ENCODE data around the gene PTPRG.

PTPRG gene

DNA sequence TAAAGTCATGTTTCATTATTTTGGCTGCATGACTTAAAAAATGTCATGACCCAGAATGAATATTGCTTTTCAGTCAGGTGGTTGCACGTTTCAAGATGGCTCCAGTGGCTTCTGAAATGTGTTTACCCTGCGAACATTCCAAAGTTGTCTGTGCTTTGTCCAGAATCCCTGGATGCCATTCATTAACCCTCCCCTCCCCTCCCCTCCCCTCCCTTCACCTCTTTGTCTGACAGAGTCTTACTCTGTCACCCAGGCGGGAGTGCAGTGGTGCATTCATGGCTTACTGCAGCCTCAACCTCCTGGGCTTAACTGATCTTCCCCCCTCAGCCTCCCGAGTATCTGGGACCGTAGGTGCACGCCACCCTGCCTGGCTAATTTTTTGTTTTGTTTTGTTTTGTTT lies 308.0 kb downstream of the PTPRG start:
- WGBS (ENCODE audit: extremely low coverage, insufficient coverage, insufficient read length) = no CpG with 5 or more reads among the region's 6 CpGs
- Histone ChIP-seq H3K27ac (ENCODE audit: low read depth, low read length) (no peak overlapping the region), H3K18ac (ENCODE audit: low read length) (no peak overlapping the region)

GRCh38 chr3:61871644-61872043 lies 310.3 kb downstream of the PTPRG start:
- H4K8ac ChIP-seq (ENCODE audit: low read depth, low read length) = no peak overlapping the region
- H2AK5ac ChIP-seq (ENCODE audit: low read length) = no peak overlapping the region
- H3K4ac ChIP-seq (ENCODE audit: low read depth, low read length) = no peak overlapping the region
- H2BK120ac ChIP-seq (ENCODE audit: insufficient read depth, low read length, poor library complexity) = no peak overlapping the region
- no peak for DNase-seq
- H3K27me3 ChIP-seq (ENCODE audit: insufficient read depth, low read length) = no peaks in the 10 kb centered on the region
- H3K14ac ChIP-seq (ENCODE audit: low read length) = no peak overlapping the region
- H3K18ac ChIP-seq (ENCODE audit: low read length) = no peak overlapping the region
- H3K23ac ChIP-seq (ENCODE audit: low read length) = no peak overlapping the region
- H3K9me3 ChIP-seq (ENCODE audit: insufficient read depth, low read depth, low read length) = no peaks in the 10 kb centered on the region
- H2AFZ ChIP-seq (ENCODE audit: insufficient read depth, low read length, poor library complexity) = no peak overlapping the region
- H4K12ac ChIP-seq (ENCODE audit: low read depth, low read length) = no peak overlapping the region
- no peak overlapping the region for H3K4me3 ChIP-seq (ENCODE audit: low read depth, low read length)
- H3K36me3 ChIP-seq (ENCODE audit: control insufficient read depth in 1 of 2, insufficient read depth in 2 of 2, low read length in 2 of 2) = no peaks in the 10 kb centered on the region
- no peak overlapping the region for H3K27ac ChIP-seq (ENCODE audit: low read depth, low read length)
- H3K79me2 ChIP-seq (ENCODE audit: control insufficient read depth, insufficient read depth, low read length, poor library complexity) = no peaks in the 10 kb centered on the region
- no peak overlapping the region for H3K4me2 ChIP-seq (ENCODE audit: low read length)
- no peak overlapping the region for H2BK5ac ChIP-seq (ENCODE audit: low read depth, low read length, poor library complexity)
- H2BK12ac ChIP-seq (ENCODE audit: low read length) = peak overlapping the region; percentile 9
- peaks cover 6% of the 10 kb centered on the region for H3K79me1 ChIP-seq (ENCODE audit: low read length)
- peaks cover 0 to 16% of the 10 kb centered on the region in 2 experiments for H3K4me1 ChIP-seq (ENCODE audit: control insufficient read depth in 1 of 2, insufficient read depth in 2 of 2, low read length in 2 of 2)
- H4K91ac ChIP-seq (ENCODE audit: low read depth, low read length) = no peak overlapping the region
- WGBS (ENCODE audit: extremely low coverage, insufficient coverage, insufficient read length) = no CpG with 5 or more reads among the region's 2 CpGs
- H3K9ac ChIP-seq (ENCODE audit: low read length) = no peak overlapping the region

More for the DNA sequence above, 308.0 kb downstream of the PTPRG start:
- Histone ChIP-seq H3K27me3 (ENCODE audit: insufficient read depth, low read length) (no peaks in the 10 kb centered on the region), H4K91ac (ENCODE audit: low read depth, low read length) (peak overlapping the region; percentile 72), H3K23ac (ENCODE audit: low read length) (no peak overlapping the region), H3K4me1 (ENCODE audit: control insufficient read depth in 1 of 2, insufficient read depth in 2 of 2, low read length in 2 of 2) (peaks cover 2 to 17% of the 10 kb centered on the region in 2 experiments), H2BK120ac (ENCODE audit: insufficient read depth, low read length, poor library complexity) (no peak overlapping the region), H3K14ac (ENCODE audit: low read length) (no peak overlapping the region), H3K4ac (ENCODE audit: low read depth, low read length) (no peak overlapping the region), H2AFZ (ENCODE audit: insufficient read depth, low read length, poor library complexity) (no peak overlapping the region), H2AK5ac (ENCODE audit: low read length) (no peak overlapping the region), H4K8ac (ENCODE audit: low read depth, low read length) (no peak overlapping the region), H3K4me2 (ENCODE audit: low read length) (no peak overlapping the region), H3K79me1 (ENCODE audit: low read length) (no peaks in the 10 kb centered on the region), H2BK5ac (ENCODE audit: low read depth, low read length, poor library complexity) (peak overlapping the region; percentile 9), H3K4me3 (ENCODE audit: low read depth, low read length) (no peak overlapping the region), H4K12ac (ENCODE audit: low read depth, low read length) (no peak overlapping the region), H3K36me3 (ENCODE audit: control insufficient read depth in 1 of 2, insufficient read depth in 2 of 2, low read length in 2 of 2) (no peaks in the 10 kb centered on the region), H3K9me3 (ENCODE audit: insufficient read depth, low read depth, low read length) (no peaks in the 10 kb centered on the region), H2BK12ac (ENCODE audit: low read length) (no peak overlapping the region), H3K79me2 (ENCODE audit: control insufficient read depth, insufficient read depth, low read length, poor library complexity) (no peaks in the 10 kb centered on the region), H3K9ac (ENCODE audit: low read length) (no peak overlapping the region)
- DNase-seq = no peak

- Histone ChIP-seq H2BK120ac (ENCODE audit: insufficient read depth, low read length, poor library complexity) (no peak overlapping the region), H3K4me1 (ENCODE audit: control insufficient read depth in 1 of 2, insufficient read depth in 2 of 2, low read length in 2 of 2) (peaks cover 0 to 16% of the 10 kb centered on the region in 2 experiments), H2BK12ac (ENCODE audit: low read length) (no peak overlapping the region), H3K36me3 (ENCODE audit: control insufficient read depth in 1 of 2, insufficient read depth in 2 of 2, low read length in 2 of 2) (no peaks in the 10 kb centered on the region), H3K79me1 (ENCODE audit: low read length) (peaks cover 6% of the 10 kb centered on the region), H3K4me2 (ENCODE audit: low read length) (no peak overlapping the region), H2AK5ac (ENCODE audit: low read length) (no peak overlapping the region), H3K27ac (ENCODE audit: low read depth, low read length) (no peak overlapping the region), H3K14ac (ENCODE audit: low read length) (no peak overlapping the region), H3K4ac (ENCODE audit: low read depth, low read length) (no peak overlapping the region), H3K27me3 (ENCODE audit: insufficient read depth, low read length) (no peaks in the 10 kb centered on the region), H4K91ac (ENCODE audit: low read depth, low read length) (no peak overlapping the region), H2BK5ac (ENCODE audit: low read depth, low read length, poor library complexity) (no peak overlapping the region), H3K9ac (ENCODE audit: low read length) (no peak overlapping the region), H4K12ac (ENCODE audit: low read depth, low read length) (no peak overlapping the region), H3K18ac (ENCODE audit: low read length) (no peak overlapping the region), H3K23ac (ENCODE audit: low read length) (no peak overlapping the region), H3K9me3 (ENCODE audit: insufficient read depth, low read depth, low read length) (no peaks in the 10 kb centered on the region), H2AFZ (ENCODE audit: insufficient read depth, low read length, poor library complexity) (no peak overlapping the region), H4K8ac (ENCODE audit: low read depth, low read length) (no peak overlapping the region), H3K4me3 (ENCODE audit: low read depth, low read length) (no peak overlapping the region), H3K79me2 (ENCODE audit: control insufficient read depth, insufficient read depth, low read length, poor library complexity) (no peaks in the 10 kb centered on the region)
- WGBS (ENCODE audit: extremely low coverage, insufficient coverage, insufficient read length) = no CpG with 5 or more reads among the region's 5 CpGs
- DNase-seq = no peak
These were observed 310.8 kb downstream of the PTPRG start for GRCh38 chr3:61872077-61872706.

DNA sequence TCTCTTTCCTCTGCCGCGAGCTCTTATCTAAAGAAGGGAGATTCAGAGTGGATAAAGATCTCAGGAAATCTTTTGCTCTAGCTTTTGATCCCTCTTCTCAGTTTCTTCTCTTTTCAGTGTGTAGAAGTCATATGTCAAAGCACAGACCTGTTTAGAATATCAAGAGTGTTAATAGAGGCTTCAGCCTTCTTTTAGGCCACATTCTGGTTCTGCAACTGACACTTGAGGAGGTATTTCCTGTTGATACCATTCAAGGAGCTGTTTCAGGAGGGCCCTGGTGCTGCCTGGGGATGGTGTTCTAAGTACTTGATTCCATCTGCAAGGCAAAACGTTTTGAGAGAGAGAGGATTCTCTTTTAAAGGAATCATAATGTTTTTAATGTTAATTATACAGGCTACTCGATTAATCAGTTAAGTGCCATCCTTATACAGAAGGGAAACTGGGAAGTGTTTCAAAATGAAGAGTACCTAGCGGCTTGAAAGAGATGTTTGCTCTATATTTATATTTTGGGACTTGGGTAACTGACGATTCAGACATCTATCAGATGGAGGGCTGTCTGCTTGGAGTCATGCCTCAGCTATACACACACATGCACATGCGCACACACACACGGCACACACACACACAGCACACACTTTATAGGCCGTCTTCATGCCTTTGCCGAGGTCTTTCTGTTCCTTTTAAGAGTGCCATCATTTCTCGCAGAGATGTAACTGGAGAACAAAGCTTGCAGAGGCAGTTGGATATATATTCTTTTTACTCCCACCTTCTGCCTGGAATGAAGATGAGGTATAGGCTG lies 313.9 kb downstream of the PTPRG start:
- no peak overlapping the region for H3K9ac ChIP-seq (ENCODE audit: low read length)

More for the DNA sequence above, 313.9 kb downstream of the PTPRG start:
- Histone ChIP-seq H4K91ac (ENCODE audit: low read depth, low read length) (peak overlapping the region; percentile 7), H3K18ac (ENCODE audit: low read length) (no peak overlapping the region), H3K79me1 (ENCODE audit: low read length) (peaks cover 6% of the 10 kb centered on the region), H3K4ac (ENCODE audit: low read depth, low read length) (no peak overlapping the region), H2BK12ac (ENCODE audit: low read length) (no peak overlapping the region), H3K36me3 (ENCODE audit: control insufficient read depth in 1 of 2, insufficient read depth in 2 of 2, low read length in 2 of 2) (no peaks in the 10 kb centered on the region), H4K12ac (ENCODE audit: low read depth, low read length) (no peak overlapping the region), H3K14ac (ENCODE audit: low read length) (peak overlapping the region; percentile 10), H3K79me2 (ENCODE audit: control insufficient read depth, insufficient read depth, low read length, poor library complexity) (no peaks in the 10 kb centered on the region), H2AFZ (ENCODE audit: insufficient read depth, low read length, poor library complexity) (no peak overlapping the region), H3K4me1 (ENCODE audit: control insufficient read depth in 1 of 2, insufficient read depth in 2 of 2, low read length in 2 of 2) (peaks cover 0 to 11% of the 10 kb centered on the region in 2 experiments), H3K27me3 (ENCODE audit: insufficient read depth, low read length) (no peaks in the 10 kb centered on the region), H3K9me3 (ENCODE audit: insufficient read depth, low read depth, low read length) (no peaks in the 10 kb centered on the region), H3K23ac (ENCODE audit: low read length) (no peak overlapping the region), H3K4me2 (ENCODE audit: low read length) (peak overlapping the region; percentile 52), H3K27ac (ENCODE audit: low read depth, low read length) (peak overlapping the region; percentile 87), H3K4me3 (ENCODE audit: low read depth, low read length) (no peak overlapping the region), H2BK5ac (ENCODE audit: low read depth, low read length, poor library complexity) (peak overlapping the region; percentile 3), H2BK120ac (ENCODE audit: insufficient read depth, low read length, poor library complexity) (peak overlapping the region; percentile 23), H2AK5ac (ENCODE audit: low read length) (no peak overlapping the region), H4K8ac (ENCODE audit: low read depth, low read length) (no peak overlapping the region)
- WGBS (ENCODE audit: extremely low coverage, insufficient coverage, insufficient read length) = no CpG with 5 or more reads among the region's 11 CpGs
- DNase-seq = no peak
